GM18526 (cell line): Measurements from ENCODE around the gene RMI2.

Experiments
- POLR2A ChIP-seq: IDR thresholded peaks from 3 replicates; pipeline ENCODE4 v1.6.1; 2011; ENCODE audit not compliant: insufficient read length; ENCODE audit errors: extremely low read depth

RMI2 gene

DNA sequence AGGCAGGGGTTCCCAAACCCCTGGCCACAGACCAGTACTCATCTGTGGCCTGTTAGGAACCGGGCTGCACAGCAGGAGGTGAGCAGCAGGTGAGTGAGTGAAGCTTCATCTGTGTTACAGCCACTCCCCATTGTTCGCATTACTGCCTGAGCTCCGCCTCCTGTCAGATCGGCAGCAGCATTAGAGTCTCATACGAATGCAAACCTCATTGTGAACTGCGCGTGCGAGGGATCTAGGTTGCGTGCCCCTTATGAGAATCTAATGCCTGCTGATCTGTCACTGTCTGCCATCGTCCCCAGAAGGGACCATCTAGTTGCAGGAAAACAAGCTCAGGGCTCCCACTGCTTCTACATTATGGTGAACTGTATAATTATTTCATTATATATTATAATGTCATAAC lies 25.1 kb upstream of the RMI2 start:
- no peak for TF ChIP-seq POLR2A

DNA sequence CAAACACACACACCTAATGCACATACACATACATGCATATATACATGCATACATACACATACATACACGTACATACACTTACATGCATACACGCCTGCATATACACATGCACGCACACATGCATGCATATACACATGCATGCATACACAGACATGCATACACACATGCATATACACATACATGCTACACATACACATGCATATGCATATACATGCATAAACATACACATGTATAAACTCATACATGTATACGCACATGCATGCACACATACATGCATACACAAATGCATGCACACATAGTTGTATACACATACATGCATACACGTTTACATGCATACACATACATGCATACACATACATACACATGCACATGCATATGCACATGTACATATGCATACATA lies 23.6 kb upstream of the RMI2 start:
- no peak for TF ChIP-seq POLR2A

DNA sequence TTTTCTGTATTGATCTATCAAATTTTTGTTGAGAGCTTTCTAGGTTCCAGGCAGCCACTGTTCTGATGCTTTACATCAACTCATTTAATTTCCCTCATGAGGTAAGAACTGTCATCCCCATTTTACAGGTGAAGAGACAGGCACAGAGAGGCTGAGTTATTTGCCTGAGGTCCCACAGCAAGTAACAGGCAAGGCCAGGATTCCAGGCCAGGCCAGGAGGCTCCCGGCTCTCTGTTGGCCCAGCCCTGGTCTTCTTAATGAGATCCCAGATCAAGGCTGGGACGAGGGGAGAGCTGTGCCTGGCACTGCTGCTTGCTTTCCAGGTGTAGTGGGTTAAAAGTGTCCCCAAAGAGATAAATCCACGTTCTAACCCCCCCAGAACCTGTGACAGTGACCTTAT lies 22.4 kb upstream of the RMI2 start:
- TF ChIP-seq POLR2A = no peak

DNA sequence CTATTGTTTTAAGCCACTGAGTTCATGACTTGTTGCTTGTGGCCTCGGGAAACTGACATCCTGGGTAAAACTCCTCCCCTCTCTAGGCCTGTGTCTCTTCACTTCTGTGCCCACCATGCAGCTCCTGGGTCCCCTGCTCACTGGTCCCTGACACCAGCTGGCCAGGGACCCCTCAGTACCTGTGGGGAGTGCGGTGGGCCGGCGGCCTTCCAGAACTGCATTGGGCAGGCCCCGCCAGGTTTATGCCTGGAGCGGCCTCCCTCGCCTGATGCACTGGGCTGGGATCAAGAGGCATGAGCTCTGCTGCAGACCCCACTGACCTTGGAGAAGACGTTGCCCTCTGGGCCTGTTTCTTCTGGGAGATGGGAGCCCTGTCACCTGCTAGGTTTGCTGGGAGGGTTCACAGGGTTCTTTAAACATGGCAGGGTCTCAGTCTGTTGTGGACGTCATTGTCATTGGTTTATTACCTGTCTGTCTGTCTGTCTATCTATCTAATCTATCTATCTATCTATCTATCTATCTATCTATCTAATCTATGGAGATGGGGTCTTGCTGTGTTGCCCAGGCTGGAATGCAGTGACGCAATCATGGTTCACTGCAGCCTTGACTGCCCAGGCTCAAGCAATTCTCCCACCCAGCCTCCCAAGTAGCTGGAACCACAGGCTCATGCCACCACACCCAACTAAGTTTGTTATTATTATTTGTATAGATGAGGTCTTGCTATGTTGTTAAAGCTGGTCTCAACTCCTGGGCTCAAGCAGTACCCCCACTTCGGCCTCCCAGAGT lies 21.5 kb upstream of the RMI2 start:
- TF ChIP-seq POLR2A = no peak

DNA sequence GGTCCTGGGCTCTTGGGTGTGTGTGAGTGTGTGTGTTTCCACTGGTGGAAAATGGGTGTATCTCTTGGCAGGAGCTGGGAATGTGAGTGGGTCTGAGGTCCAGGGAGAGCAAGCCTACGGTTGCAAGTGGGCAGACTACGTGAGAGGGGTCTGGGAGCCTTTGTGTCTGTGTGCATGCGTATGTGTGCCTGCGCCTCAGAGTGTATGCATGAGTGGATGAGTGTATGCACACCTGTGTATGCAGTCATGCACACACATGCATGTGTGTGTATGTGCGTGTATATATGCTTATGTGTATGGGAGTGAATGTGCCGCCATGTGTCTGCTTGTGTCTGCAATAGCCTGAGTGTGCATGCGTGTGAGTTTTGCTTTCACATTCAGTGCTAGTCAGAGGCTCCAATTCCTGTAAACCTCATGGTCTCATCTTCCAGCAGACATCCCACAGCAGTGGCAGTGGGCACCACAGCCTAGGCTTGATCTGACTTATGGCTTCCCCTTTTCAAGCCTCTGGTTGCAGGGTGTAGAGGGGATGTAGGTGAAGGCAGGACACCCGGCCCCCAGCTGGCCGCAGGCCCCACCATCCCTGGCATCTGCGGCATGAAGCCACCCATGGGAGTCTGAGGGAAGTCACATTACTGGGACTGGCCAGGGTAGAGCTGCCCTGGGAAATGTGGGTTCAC lies 19.7 kb upstream of the RMI2 start:
- TF ChIP-seq POLR2A = no peak

- TF ChIP-seq POLR2A = no peak
These were observed 19.0 kb upstream of the RMI2 start for GRCh38 chr16:11326084-11326736.

DNA sequence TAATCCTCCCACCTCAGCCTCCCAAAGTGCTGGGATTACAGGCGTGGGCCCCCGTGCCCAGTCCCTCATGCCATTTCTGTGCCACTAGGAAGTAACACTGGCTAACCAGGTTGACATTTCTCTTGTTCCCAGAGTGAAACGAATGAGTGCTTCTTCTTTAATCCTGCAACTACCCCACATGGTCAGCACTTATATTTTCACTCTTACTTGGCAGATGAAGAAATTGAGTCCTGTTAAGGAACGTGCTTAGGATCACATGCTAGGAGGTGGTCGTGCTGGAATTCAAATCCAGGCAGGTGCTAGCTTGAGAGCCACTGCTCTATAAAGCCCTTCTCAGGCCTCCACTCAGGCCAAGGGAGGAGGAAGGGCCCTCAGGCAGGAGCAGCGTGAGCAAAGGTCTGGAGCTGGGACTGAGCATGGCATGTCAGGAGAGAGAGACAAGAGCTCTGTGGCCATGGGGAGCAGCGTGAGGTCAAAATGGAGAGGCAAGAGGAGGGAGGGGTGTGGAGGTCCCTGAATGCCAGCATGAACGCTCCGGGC lies 18.5 kb upstream of the RMI2 start:
- TF ChIP-seq POLR2A = no peak

GRCh38 chr16:11327277-11328171 lies 17.7 kb upstream of the RMI2 start:
- peak; percentile 7 for TF ChIP-seq POLR2A

- TF ChIP-seq POLR2A = peak; percentile 60
These were observed 16.8 kb upstream of the RMI2 start for GRCh38 chr16:11328172-11329070.

DNA sequence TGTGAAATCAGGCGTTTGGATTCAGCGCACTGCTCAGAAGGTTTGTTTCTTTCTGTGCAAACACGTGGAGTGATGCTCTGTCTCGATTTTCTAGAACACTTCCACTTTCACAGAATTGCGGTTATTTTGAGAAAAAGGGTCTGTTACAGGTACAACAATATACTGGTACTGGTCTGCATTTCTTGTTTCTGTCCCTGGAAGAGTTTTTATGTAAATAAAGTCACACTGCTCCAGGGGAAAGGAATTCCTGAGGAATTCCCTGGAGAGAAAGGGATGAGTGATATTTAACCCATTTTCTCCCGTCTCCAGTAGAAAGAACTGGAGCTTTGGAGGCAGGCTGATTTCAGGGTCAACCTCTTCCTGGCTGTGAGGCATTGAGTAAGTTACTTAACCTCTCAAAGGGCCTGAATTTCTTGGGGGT lies 16.2 kb upstream of the RMI2 start:
- no peak for TF ChIP-seq POLR2A

- no peak for TF ChIP-seq POLR2A
These were observed 15.4 kb upstream of the RMI2 start for GRCh38 chr16:11329891-11330290.

DNA sequence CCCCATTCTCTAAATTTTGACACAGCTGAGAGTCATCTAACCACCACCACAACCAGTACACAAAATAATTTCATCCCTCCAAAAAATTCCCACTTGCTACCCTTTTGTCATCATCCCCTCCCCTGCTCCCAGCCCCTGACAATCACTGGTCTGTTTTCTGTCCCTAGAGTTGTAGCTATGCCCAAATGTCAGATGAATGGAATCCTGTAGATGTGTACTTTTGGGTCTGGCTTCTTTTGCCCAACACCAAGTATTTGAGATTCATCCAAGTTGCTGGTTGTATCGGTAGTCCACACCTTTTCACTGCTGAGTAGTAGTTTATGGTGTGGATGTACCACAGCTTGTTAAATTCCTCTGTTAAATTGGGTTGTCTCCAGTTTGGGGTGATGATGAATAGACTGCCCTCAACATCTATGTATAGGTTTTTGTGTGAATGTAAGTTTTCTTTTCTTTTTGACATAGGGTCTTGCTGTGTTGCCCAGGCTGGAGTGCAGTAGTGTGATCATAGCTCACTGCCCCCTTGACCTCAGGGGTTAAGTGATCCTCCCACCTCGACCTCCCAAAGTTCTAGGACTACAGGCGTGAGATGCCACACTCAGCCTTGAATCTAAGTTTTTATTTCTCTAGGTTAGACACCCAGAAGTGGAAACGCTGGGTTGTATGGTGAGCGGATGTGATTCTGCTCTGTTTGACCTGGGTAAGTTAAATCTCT lies 14.6 kb upstream of the RMI2 start:
- no peak for TF ChIP-seq POLR2A

- no peak for TF ChIP-seq POLR2A
These were observed 13.3 kb upstream of the RMI2 start for GRCh38 chr16:11331967-11332366.
